ENCODE results near the gene PLXNA4.

- TF ChIP-seq CTCF (IDR thresholded peaks at IDR 0.05) (no peak), POLR2A (IDR thresholded peaks at IDR 0.05) (no peak)
Measured at GRCh38 chr7:132418840-132419239, 157.4 kb downstream of the PLXNA4 start.
